Stimulated activated CD4-positive, alpha-beta T cell treated with anti-CD3 and anti-CD28 coated beads, Interleukin-12 subunit alpha, Interleukin-12 subunit beta, amount 100 ng/mL, for 24 hours (primary cell): ENCODE data around the gene IL25.
"Not testable (repeated sequence)": the region's sequence is repeated elsewhere in the genome, so short reads cannot be mapped to it uniquely, and the experiment has no call there.

Experiments
- DNase-seq, 2 experiments: peaks; one replicate each; pipeline ENCODE4 v3.0.0-alpha.2; 2020; ENCODE audit warnings: low read depth in 2 of 2

The IL25 gene

GRCh38 chr14:23372509-23372908 lies at the start of gene IL25:
Gene IL25 (plus strand): TSS chr14:23372809.
- DNase-seq, result no peak

- DNase-seq, result no peak
Measured at GRCh38 chr14:23323838-23324454, 48.7 kb upstream of the IL25 start.

DNA sequence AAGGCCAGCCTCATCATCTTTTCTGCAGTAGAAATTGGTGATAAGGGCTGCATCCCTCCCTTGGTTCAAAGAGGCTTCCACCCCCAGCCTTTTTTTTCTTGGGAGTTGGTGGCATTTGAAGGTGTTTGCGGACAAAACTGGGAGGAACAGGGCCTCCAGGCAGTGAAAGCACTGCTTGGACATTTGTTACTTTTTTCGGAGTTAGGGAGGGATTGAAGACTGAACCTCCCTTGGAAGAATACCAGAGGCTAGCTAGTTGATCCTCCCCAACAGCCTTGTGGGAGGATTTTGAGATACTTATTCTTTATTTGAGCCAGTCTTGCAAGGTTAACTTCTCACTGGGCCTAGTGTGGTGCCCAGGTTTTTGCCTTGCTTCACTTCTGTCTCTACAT lies 48.2 kb upstream of the IL25 start:
- no peak for DNase-seq

DNA sequence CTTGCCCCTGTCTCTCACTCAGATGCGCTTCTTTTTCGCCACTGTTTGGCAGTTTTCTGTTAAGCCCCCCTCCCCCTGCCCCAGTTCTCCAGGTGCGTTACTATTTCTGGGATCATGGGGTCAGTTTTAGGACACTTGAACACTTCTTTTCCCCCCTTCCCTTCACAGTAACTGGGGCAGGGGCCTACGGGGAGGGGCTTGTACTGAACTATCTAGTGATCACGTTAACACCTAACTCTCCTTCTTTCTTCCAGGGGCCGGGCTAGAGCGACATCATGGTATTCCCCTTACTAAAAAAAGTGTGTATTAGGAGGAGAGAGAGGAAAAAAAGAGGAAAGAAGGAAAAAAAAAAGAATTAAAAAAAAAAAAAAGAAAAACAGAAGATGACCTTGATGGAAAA lies 47.6 kb upstream of the IL25 start:
- DNase-seq, result no peak

GRCh38 chr14:23325746-23326145 lies 46.9 kb upstream of the IL25 start:
- not testable (repeated sequence) for DNase-seq

DNA sequence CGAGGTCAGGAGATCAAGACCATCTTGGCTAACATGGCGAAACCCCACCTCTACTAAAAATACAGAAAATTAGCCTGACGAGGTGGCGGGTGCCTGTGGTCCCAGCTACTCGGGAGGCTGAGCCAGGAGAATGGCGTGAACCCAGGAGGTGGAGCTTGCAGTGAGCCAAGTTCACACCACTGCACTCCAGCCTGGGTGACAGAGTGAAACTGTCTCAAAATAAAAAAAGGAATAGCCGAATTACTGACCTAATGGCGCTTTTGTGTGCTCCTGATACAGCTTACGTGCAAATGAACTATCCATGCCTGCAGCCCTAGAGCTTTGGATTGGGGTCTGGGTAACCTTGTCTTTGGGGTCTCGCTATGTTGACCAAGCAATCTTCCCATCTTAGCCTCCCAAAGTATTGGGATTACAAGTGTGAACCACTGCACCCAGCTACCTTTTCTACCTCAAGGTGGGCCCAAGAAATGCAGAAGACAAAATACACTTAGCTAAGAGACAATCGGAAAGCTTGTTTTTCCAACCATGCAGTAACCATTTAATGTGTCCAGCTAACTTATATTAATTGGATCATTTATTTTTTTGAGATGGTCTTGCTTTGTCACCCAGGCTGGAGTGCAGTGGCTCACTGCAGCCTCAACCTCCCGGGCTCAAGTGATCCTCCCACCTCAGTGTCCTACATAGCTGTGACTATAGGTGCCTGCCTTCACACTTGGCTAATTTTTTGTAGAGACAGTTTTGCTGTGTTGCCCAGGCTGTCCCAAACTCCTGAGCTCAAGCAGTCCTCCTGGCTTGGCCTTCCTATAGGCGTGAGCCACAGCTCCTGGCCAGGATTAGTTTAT lies 45.9 kb upstream of the IL25 start:
- no peak for DNase-seq

DNA sequence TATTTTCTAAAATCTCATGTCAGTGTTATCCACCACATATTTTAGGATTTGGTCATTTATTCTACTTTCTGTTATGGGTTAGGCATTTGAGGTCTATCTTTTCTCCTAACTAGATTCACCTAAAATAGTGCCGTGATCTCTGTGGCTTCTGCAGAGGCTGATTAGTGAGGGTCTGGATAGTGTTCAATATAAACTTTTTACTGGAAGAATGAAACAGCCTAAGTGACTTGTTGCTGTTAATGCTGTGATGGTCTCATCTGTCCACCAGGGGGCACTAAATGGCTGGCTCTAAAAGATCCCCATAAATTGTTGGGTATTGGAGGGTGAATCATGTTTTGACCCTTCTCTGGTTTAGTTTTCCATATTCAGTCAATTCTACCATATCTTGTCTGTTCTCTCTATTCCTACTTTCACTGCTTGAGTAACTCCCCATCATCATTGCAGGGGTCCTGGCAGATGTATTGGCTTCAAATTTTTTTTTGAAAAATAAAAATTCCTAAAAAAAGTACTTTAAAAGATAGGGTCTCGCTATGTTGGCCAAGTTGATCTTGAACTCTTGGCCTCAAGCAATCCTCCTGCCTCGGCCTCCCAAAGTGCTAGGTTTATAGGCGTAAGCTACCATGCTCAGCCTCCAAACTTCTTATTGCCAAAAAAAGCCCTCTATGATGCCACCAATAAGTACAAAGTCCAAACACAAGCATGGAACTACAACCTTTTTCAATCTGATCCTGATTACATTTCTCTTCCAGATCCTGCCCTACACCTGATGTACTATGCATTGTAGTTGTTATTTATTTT lies 44.5 kb upstream of the IL25 start:
- DNase-seq, result peak; percentile 36 to 57

- no peak for DNase-seq
Measured at GRCh38 chr14:23335623-23336022, 37.0 kb upstream of the IL25 start.

- no peak for DNase-seq
Measured at GRCh38 chr14:23339506-23340268, 32.9 kb upstream of the IL25 start.

DNA sequence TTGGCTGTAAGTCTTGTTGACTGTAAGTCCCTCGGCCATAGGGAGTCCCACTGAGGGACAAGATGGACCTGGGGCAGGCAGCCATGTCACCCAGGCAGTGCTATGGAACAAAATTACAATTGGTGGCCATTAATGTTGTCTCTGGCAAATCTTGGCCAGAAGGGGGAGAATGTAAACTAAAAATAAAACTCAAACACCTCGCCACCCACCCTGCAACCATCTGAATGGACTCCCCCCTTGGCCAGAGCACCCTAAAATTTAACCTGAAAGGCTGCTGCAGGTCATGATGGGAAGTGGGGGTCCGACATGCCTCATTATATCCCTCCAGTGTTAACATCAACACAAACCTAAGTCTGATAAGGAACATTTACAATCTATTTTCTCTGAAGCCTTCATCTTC lies 28.1 kb upstream of the IL25 start:
- no peak for DNase-seq

GRCh38 chr14:23345987-23346692 lies 26.5 kb upstream of the IL25 start:
- no peak for DNase-seq

DNA sequence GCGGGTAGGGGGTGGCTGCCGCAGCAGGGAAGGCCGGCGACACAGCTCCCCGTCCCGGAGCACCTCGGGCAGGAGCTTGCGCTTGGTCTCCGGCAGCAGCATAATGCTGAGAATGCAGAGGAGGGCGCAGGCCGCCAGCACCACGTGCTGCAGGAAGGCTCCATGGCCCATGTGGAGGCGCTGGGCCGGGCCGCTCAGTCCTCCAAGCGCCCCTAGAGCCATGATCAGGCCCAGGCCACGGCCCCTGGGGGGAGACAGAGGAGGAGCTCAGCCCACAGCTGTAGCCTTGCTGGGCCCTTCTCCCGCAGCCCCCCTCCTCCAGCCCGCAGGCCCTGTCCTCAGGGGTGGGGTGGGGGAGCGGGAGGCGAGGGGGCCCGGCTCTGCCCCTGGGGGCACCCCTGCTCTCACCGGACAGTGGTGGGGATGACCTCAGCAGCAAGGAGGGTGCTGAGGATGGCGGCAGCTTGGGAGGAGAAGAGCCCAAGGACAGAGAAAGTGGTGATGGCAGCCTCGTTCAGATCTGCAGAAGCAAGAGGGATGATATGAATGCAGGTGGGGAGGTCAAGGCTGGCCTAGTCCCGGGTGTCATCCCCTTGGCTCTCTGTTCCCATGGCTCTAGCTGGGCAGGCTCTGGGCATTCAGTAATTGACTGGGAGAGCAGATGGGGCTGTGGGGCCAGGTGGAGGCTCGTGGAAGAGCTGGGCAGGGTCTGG lies 25.8 kb upstream of the IL25 start:
- DNase-seq, result no peak

DNA sequence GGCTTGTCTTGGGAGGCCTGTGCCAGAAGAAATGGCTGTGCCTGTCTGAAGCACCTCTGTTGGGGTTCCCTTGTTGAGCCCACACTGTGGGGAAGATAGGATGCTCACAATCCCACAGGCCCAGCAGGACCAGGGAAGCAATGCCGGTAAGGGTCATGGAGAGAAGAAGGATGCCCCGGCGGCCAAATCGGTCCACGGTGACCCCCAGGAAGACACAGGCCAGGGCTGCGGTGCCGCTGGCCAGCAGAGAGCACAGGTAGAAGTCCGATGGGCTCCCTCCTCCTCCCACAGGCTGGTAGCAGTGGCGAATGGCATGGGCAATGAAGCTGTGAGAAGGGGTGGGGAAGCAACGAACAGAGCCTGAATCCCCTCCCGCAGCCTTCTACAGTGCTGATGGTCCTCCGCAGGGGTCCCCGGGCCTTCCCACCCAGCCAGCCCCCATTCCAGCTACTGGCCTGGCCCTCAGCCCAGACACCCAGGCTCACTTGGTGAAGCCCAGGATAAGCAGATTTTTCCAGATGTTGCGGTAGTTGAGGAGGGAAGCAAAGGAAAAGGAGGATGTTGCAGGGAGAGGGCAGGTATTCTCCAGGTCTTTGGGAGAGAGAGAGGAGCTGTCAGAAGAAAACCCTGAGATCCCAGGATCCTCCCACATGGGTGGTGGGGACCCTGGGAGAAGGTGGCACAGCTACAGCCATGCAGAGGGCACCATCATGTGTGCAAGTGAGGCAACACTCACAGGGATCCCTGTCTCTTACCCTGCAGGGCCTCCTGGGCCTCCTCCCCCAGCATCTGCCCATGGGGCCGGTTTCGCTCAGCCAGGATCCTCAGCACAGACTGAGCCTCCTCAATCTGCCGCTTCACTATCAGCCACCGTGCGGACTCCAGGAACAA lies 25.0 kb upstream of the IL25 start:
- DNase-seq, result no peak

- no peak for DNase-seq
Measured at GRCh38 chr14:23348297-23348655, 24.3 kb upstream of the IL25 start.

DNA sequence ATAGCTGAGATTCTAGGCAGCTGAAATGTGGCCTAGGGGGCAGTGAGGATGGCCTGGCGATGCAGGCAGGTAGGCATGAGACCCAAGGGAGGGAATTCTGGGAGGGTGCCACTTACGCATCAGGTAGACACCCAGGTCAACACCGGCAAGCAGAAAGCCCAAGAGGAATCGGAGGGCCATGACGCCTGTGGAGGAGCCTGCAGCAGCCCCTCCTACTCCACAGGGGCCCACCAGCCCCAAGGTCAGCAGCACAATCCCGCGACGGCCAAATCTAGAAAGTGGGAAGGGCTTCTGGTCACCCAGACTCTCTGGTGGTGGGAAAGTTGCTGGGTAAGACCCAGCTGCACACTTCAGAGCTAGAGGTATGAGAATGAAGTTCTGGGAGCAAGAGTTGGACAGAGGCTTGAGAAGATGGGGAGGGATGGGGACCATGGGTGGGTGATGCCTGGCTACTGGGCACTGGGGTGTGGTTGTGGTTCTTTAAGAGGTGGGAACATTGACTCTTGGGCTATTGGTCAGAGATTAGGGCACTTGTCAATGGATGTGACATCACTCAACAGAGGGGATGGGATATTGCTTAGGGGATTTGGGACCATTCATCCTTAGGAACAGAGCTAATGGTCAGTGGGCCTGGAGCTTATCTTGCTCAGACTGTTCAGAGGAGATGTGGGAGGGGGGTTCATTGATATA lies 23.3 kb upstream of the IL25 start:
- DNase-seq, result no peak

GRCh38 chr14:23351681-23352505 lies 20.7 kb upstream of the IL25 start:
- DNase-seq, result no peak

- DNase-seq, result peak; percentile 26 to 51
Measured at GRCh38 chr14:23352506-23353432, 19.8 kb upstream of the IL25 start, which contains the start of gene SLC22A17. Gene SLC22A17 (minus strand): TSS chr14:23352887.
